ENCODE results near the gene WWC1. TPM values are rescaled to one million over a fixed set of nuclear protein-coding genes. Genes with fewer than 3 reads are reported as not detected.

The WWC1 gene
- total RNA-seq, 4 donors from 2014 or later = 0.51 TPM; not detected in 3

GRCh38 chr5:168407211-168407610, 115.8 kb downstream of the WWC1 start:
- TF ChIP-seq POLR2A (IDR thresholded peaks at IDR 0.05) = no peak
- TF ChIP-seq CTCF (IDR thresholded peaks at IDR 0.05 in 4 of 5, conservative IDR thresholded peaks at IDR 0.05 in 1 of 5) = no peak
- no peak for ATAC-seq
- no peak overlapping the region for H3K27ac ChIP-seq
- no peak for DNase-seq
- no peaks in the 10 kb centered on the region for H3K9me3 ChIP-seq
- no peak overlapping the region for H3K4me3 ChIP-seq
- peaks cover 0 to 3% (median 0%) of the 10 kb centered on the region in 3 donors for H3K27me3 ChIP-seq
- no peaks in the 10 kb centered on the region for H3K36me3 ChIP-seq
- in situ Hi-C loops (cut with MboI; ENCODE audit: low sequenced_read_pairs in 4 of 4) = no loop called here
- intact Hi-C loops (cut with DNase I; ENCODE audit: low total_unique reads) = no loop called here
- no peaks in the 10 kb centered on the region for H3K4me1 ChIP-seq

- H3K4me1 ChIP-seq = no peaks in the 10 kb centered on the region
- no peak overlapping the region for H3K4me3 ChIP-seq
- DNase-seq (no peak), ATAC-seq (no peak)
- H3K36me3 ChIP-seq = no peaks in the 10 kb centered on the region
- no peaks in the 10 kb centered on the region for H3K9me3 ChIP-seq
- in situ Hi-C loops (cut with MboI; ENCODE audit: low sequenced_read_pairs in 4 of 4) = no loop called here
- TF ChIP-seq POLR2A (IDR thresholded peaks at IDR 0.05) (no peak), CTCF (IDR thresholded peaks at IDR 0.05 in 4 of 5, conservative IDR thresholded peaks at IDR 0.05 in 1 of 5) (no peak)
- peaks cover 0 to 3% (median 0%) of the 10 kb centered on the region in 3 donors for H3K27me3 ChIP-seq
- intact Hi-C loops (cut with DNase I; ENCODE audit: low total_unique reads) = no loop called here
- H3K27ac ChIP-seq = no peak overlapping the region
These were observed 117.3 kb downstream of the WWC1 start for GRCh38 chr5:168408561-168409305.

- in situ Hi-C loops (cut with MboI; ENCODE audit: low sequenced_read_pairs in 4 of 4) (no loop called here), intact Hi-C loops (cut with DNase I; ENCODE audit: low total_unique reads) (no loop called here)
- ATAC-seq (no peak), DNase-seq (no peak)
- Histone ChIP-seq H3K27me3 (peaks cover 0 to 3% (median 0%) of the 10 kb centered on the region in 3 donors), H3K4me3 (no peak overlapping the region), H3K27ac (no peak overlapping the region), H3K36me3 (no peaks in the 10 kb centered on the region), H3K4me1 (no peaks in the 10 kb centered on the region), H3K9me3 (no peaks in the 10 kb centered on the region)
- TF ChIP-seq POLR2A (IDR thresholded peaks at IDR 0.05) (no peak), CTCF (IDR thresholded peaks at IDR 0.05 in 4 of 5, conservative IDR thresholded peaks at IDR 0.05 in 1 of 5) (no peak)
These were observed 118.4 kb downstream of the WWC1 start for GRCh38 chr5:168409591-168410458.

- H3K27ac ChIP-seq = no peak overlapping the region
- intact Hi-C loops (cut with DNase I; ENCODE audit: low total_unique reads) (no loop called here), in situ Hi-C loops (cut with MboI; ENCODE audit: low sequenced_read_pairs in 4 of 4) (no loop called here)
- H3K27me3 ChIP-seq = peaks cover 0 to 3% (median 0%) of the 10 kb centered on the region in 3 donors
- DNase-seq = no peak
- H3K9me3 ChIP-seq = no peaks in the 10 kb centered on the region
- H3K4me1 ChIP-seq = no peaks in the 10 kb centered on the region
- no peak overlapping the region for H3K4me3 ChIP-seq
- no peak for ATAC-seq
- H3K36me3 ChIP-seq = no peaks in the 10 kb centered on the region
- TF ChIP-seq POLR2A (IDR thresholded peaks at IDR 0.05) (no peak), CTCF (IDR thresholded peaks at IDR 0.05 in 4 of 5, conservative IDR thresholded peaks at IDR 0.05 in 1 of 5) (no peak)
These were observed 120.4 kb downstream of the WWC1 start for GRCh38 chr5:168411871-168412270.
